HG03521 (cell line): ENCODE measurements around the gene SYTL4.

Experiments
- ATAC-seq: cut with Tn5 transposase; IDR thresholded peaks from one replicate; pipeline ENCODE4 v1.9.1; 2021; ENCODE audit warnings: mild to moderate bottlenecking, moderate library complexity; ENCODE audit not compliant: unreplicated experiment

SYTL4 gene

GRCh38 chrX:100695991-100696390 lies 35.9 kb downstream of the SYTL4 start:
- no peak for ATAC-seq

GRCh38 chrX:100695302-100695701 lies 36.6 kb downstream of the SYTL4 start:
- ATAC-seq = no peak

- peak; percentile 78 for ATAC-seq
These were observed 44.4 kb downstream of the SYTL4 start for GRCh38 chrX:100687546-100687945.

GRCh38 chrX:100687128-100687527 lies 44.8 kb downstream of the SYTL4 start:
- peak; percentile 15 for ATAC-seq

GRCh38 chrX:100685997-100686305 lies 46.0 kb downstream of the SYTL4 start:
- ATAC-seq = no peak

- ATAC-seq = peak; percentile 60
These were observed 46.5 kb downstream of the SYTL4 start for GRCh38 chrX:100685284-100685996.

GRCh38 chrX:100682939-100683338 lies 49.0 kb downstream of the SYTL4 start:
- ATAC-seq = no peak

GRCh38 chrX:100681599-100681998 lies 50.3 kb downstream of the SYTL4 start:
- ATAC-seq = no peak

- no peak for ATAC-seq
These were observed 51.2 kb downstream of the SYTL4 start for GRCh38 chrX:100680756-100681155.

GRCh38 chrX:100677611-100678181 lies 54.2 kb downstream of the SYTL4 start:
- ATAC-seq = no peak

- ATAC-seq = no peak
These were observed 57.2 kb downstream of the SYTL4 start for GRCh38 chrX:100674705-100675104.

GRCh38 chrX:100673397-100673953 lies 58.4 kb downstream of the SYTL4 start:
- no peak for ATAC-seq

GRCh38 chrX:100672966-100673365 lies 59.0 kb downstream of the SYTL4 start:
- no peak for ATAC-seq

- no peak for ATAC-seq
These were observed 68.3 kb downstream of the SYTL4 start for GRCh38 chrX:100663642-100664041.

GRCh38 chrX:100662796-100663195 lies 69.1 kb downstream of the SYTL4 start:
- ATAC-seq = no peak

GRCh38 chrX:100662170-100662569 lies 69.8 kb downstream of the SYTL4 start:
- no peak for ATAC-seq

- no peak for ATAC-seq
These were observed 72.3 kb downstream of the SYTL4 start for GRCh38 chrX:100659431-100660137.

GRCh38 chrX:100658941-100659381 lies 73.0 kb downstream of the SYTL4 start:
- ATAC-seq = no peak

GRCh38 chrX:100654261-100654660 lies 77.7 kb downstream of the SYTL4 start:
- no peak for ATAC-seq

- no peak for ATAC-seq
These were observed 79.7 kb downstream of the SYTL4 start for GRCh38 chrX:100652266-100652665.

- no peak for ATAC-seq
These were observed 81.1 kb downstream of the SYTL4 start for GRCh38 chrX:100650841-100651240.
